Epithelial cell of proximal tubule (primary cell): ENCODE data around the gene TRAF3. TPM values are rescaled to one million over a fixed set of nuclear protein-coding genes. Genes with fewer than 3 reads are reported as not detected.

ENCODE experiments used
- DNase-seq: peaks from one replicate; pipeline ENCODE4 v3.0.0-alpha.2; 2011; ENCODE audit warnings: low read depth
- H3K4me3 ChIP-seq: 2 replicates; pipeline ENCODE4 v1.5.1; 2011; ENCODE audit warnings: low read depth, mild to moderate bottlenecking, low read length
- CTCF ChIP-seq: conservative IDR thresholded peaks from 2 replicates; pipeline ENCODE4 v1.5.1; 2012; ENCODE audit warnings: low read depth, mild to moderate bottlenecking, low read length
- total RNA-seq: library from RNA; depleted of rRNA; stranded (reverse); fragments of >200 nt; gene quantifications from 2 replicates; pipeline ENCODE4 v1.2.3, GENCODE V29; 2015

TRAF3 gene
- total RNA-seq, 1 donor from 2014 or later: 21.9 TPM

GRCh38 chr14:102838501-102838900 is 61.3 kb downstream of the TRAF3 start:
- no peak overlapping the region for H3K4me3 ChIP-seq
- no peak for DNase-seq
- TF ChIP-seq CTCF: no peak

- TF ChIP-seq CTCF: no peak
- no peak overlapping the region for H3K4me3 ChIP-seq
- no peak for DNase-seq
Observed at GRCh38 chr14:102840115-102840514, 62.9 kb downstream of the TRAF3 start.

- no peak overlapping the region for H3K4me3 ChIP-seq
- no peak for DNase-seq
- TF ChIP-seq CTCF: no peak
Observed at GRCh38 chr14:102840771-102841528, 63.7 kb downstream of the TRAF3 start.

GRCh38 chr14:102848830-102849525 is 71.7 kb downstream of the TRAF3 start:
- no peak for DNase-seq
- no peak for TF ChIP-seq CTCF
- H3K4me3 ChIP-seq: no peak overlapping the region

- no peak for TF ChIP-seq CTCF
- no peak for DNase-seq
- H3K4me3 ChIP-seq: no peak overlapping the region
Observed at GRCh38 chr14:102849526-102850379, 72.5 kb downstream of the TRAF3 start.

- DNase-seq: no peak
- no peak overlapping the region for H3K4me3 ChIP-seq
- no peak for TF ChIP-seq CTCF
Observed at GRCh38 chr14:102853648-102854047, 76.4 kb downstream of the TRAF3 start.
